Stimulated activated naive CD4-positive, alpha-beta T cell treated with Interleukin-2 at 50 U/mL for 16 hours (primary cell): ENCODE data around the gene NUTM2B.
"Not testable (repeated sequence)": the region's sequence is repeated elsewhere in the genome, so short reads cannot be mapped to it uniquely, and the experiment has no call there.

Source experiments
- DNase-seq: peaks from one replicate; lab custom pipeline; 2025; lab: John Stamatoyannopoulos, UW

The NUTM2B gene, protein sequence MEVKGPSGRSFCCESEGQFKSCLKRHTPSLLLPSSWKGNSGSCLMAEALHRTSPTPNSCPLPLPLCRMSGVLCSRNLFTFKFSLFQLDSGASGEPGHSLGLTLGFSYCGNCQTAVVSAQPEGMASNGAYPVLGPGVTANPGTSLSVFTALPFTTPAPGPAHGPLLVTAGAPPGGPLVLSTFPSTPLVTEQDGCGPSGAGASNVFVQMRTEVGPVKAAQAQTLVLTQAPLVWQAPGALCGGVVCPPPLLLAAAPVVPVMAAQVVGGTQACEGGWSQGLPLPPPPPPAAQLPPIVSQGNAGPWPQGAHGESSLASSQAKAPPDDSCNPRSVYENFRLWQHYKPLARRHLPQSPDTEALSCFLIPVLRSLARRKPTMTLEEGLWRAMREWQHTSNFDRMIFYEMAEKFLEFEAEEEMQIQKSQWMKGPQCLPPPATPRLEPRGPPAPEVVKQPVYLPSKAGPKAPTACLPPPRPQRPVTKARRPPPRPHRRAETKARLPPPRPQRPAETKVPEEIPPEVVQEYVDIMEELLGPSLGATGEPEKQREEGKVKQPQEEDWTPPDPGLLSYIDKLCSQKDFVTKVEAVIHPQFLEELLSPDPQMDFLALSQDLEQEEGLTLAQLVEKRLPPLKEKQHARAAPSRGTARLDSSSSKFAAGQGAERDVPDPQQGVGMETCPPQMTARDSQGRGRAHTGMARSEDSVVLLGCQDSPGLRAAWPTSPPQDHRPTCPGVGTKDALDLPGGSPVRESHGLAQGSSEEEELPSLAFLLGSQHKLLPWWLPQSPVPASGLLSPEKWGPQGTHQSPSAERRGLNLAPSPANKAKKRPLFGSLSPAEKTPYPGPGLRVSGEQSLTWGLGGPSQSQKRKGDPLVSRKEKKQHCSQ

DNA sequence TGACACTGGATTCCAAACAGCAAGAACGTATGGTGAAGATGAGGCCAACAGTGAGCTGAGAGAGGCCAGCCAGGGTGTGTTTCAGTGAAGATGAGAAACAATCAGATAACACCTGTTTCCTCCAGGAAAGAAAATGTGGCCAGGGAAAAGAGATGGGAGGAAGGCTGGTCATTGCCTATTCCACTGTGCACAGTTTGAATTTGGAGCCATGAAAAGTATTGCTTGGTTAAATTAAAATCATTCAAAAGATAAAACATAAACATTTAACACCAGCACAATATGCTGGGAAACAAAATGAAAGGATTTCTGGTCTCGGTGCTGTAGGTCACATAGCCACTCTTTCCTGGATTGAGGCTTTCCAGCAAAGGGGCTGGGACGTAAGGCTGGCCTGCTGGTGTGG lies at the start of gene NUTM2B:
NUTM2B (plus strand) TSS at position 301 of the 400 bp plus-strand sequence. CDS start 383 bp downstream, outside the sequence.
- not testable (repeated sequence) for DNase-seq

DNA sequence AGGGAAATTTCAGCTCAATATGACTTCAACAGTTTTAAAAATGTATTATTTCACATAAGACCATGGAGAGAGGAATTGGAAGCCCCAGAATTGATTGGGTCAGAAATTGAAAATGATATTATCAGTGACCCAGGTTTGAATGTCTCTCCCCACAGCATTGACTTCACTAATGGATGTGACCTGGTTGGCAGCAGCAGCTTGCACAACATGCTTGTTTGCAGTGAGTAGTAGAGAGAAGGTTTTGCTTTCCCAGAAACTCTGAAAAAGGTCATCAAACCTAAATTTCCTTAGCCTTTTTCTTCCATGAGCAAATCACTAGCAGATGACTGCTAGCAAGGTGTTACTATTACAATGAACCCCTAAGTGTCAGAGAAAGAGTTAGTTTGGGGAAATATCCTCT lies 39.7 kb upstream of the NUTM2B start:
- not testable (repeated sequence) for DNase-seq

DNA sequence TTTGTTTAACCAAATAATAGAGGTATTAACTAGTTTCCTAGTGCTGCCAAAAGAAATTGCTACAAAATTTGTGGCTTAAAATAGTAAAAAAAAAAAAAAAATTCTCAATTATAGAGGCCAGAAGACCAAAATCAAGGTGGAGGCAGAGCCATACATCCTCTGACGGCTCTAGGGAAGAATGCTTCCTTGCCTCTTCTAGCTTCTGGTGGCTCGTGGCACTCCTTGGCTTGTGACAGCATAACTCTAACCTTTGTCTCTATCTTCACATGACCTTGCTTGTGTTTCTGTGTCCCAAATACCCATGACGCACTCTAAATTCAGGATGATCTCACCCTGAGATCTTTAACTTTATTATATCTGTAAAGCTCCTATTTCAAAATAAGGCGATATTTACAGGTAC lies 38.3 kb upstream of the NUTM2B start:
- DNase-seq = not testable (repeated sequence)

DNA sequence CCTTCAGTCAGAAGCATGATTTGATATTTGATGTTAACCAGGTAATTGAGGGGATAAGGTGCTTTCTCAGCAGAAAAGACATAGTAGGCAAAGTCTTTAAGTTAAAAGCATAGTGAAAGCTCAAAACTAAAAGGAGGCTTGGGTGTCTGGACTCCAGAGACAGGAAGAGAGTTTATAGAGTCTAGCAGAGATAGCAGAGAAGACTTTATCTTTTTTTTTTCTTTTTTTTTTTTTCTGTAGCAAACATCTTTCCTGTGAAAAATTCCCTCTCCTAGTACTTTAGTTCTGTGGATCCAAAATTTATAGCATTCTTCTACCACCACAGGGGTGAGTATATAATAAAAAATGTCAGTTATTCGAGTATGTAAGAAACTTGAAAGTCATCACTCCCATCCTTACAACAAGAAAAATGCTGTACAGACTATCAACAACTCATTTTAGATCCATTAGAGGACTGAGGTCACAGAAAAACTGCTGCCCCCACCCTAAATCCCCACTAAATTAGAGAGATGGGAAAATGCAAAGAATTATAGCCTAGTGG lies 33.7 kb upstream of the NUTM2B start:
- DNase-seq = not testable (repeated sequence)

DNA sequence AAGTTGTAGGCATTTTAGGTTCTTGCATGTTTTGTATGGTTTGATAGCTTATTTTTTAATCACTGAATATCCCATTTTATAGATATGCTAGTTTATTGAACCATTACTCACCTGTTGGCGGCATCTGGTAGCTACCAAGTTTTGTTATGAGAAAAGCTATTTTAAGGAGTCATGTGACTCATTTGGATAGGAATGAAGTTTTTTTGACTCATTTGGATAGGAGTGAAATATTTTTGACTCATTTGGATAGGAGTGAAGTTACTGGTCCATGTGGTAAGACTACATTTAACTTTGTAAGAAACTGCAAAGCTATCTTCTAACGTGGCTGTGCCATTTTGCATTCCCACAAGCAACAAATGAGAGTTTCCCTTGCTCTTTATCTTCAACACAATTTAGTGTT lies 28.1 kb upstream of the NUTM2B start:
- DNase-seq = not testable (repeated sequence)

DNA sequence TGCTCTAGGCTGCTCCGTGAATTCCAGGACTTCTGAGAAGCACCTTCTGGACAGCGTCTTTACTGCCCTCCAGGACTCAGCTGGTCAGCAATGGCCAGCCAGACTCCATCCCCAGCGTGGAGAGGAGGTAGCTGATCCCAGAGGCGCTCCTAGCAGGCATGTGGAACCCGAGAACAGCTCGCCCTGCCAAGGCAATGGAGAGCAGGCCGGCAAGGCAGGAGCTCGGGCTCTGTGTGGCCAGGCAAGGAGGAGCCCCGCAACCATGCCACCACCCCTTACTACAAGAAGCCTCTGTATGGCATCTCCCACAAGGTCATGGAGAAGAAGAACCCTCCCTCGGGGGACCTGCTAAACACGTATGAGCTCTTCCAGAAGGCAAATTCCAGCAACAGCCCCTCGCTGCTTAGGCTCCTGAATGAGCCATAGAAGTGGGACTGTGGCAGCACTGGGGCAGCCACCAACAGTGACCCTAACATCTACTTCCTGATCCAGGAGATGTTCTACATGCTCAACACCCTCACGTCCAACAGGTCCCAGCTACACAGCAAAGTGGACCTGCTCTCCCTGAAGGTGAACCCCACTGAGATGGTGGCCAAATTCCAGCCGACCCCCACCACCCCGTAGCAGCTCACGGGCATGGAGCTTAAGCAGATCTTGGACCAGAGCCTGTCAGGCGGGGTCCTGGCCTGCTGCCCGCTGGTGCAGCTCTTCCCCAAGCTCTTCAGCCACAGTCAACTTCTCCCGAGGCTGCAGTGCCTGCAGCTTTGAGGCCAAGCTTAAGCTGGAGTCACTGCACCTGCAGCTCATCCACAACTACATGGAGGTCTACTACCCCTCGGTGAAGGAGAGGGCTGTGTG lies 19.8 kb upstream of the NUTM2B start:
- DNase-seq = not testable (repeated sequence)

DNA sequence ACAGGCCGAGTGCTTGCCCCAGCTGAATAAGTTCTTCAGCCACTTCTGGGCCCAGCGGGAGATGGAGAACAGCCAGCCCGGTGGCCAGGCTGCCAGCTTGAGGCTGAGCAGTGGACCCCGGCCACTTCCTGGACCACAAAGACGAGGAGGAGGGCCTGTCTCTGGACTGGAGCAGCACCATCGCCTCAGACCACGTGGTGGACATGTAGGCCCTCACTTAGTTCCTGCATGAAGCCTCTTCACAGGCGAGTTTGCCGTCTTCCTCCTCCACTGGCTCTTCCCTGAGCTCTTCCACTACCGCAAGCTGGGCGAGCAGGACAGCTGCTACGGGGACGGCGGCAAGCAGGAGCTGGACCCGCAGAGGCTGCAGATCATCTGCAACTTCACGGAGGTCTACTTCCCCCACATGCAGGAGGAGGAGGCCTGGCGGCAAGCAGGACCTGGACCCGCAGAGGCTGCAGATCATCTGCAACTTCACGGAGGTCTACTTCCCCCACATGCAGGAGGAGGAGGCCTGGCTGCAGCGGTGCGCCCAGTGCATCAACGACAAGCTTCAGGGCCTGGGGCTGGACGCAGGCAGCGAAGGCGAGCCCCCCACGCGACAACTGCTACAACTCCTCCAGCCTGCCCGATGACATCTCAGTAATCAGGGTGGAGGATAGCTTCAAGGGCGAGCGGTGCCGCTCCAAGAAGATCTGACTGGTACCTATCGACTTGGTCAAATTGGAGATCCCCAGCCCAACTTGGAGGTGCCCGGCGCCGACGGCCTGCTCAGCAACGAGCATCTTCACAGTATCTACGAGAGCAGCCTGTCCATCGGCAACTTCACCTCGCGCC lies 18.9 kb upstream of the NUTM2B start:
- not testable (repeated sequence) for DNase-seq

DNA sequence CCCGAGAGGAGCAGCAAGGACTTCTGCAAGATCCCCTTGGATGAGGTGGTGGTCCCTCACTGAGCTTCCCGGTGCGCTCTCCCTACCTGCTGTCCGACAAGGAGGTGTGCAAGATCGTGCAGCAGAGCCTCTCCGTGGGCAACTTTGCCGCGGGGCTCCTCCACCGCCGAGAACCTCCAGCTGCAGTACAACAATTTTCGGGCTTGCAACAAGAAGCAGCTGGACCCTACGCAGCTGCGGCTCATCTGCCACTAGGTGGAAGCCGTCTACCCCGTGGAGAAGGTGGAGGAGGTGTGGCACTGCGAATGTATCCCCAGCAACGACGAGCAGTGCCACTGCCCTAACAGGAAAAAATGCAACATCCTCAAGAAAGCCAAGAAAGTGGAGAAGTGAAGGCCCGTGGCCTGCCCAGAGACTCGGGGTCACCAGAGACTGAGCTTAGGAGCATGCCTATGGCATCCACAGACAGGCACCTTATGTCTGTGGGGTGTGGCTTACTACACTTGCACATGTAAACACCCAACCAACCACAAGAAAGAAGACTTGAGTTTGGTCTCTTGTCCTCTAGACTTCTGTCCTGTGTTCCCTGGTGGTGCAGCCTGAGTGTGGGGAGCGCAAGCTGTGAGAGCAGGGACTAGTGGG lies 17.9 kb upstream of the NUTM2B start:
- DNase-seq = peak; percentile 17

DNA sequence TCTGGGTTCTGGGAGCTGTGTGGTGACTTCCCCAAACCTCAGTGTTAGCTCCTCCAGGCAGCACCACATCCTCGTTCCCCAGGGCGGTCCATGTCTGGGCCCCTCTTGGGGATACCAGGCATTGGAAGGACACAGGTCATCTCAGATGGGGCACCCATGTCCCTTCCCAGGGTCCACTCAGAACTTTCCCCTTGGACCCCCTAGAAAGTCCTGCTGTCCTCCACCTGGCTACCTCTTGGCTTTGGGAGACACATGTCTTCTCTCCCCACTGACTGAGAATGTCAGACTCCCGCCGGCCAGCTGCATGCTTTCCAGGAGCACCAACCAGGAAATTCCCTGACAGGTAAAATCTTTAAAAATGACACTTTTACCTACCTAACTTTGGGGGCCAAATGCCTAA lies 16.4 kb upstream of the NUTM2B start:
- not testable (repeated sequence) for DNase-seq

DNA sequence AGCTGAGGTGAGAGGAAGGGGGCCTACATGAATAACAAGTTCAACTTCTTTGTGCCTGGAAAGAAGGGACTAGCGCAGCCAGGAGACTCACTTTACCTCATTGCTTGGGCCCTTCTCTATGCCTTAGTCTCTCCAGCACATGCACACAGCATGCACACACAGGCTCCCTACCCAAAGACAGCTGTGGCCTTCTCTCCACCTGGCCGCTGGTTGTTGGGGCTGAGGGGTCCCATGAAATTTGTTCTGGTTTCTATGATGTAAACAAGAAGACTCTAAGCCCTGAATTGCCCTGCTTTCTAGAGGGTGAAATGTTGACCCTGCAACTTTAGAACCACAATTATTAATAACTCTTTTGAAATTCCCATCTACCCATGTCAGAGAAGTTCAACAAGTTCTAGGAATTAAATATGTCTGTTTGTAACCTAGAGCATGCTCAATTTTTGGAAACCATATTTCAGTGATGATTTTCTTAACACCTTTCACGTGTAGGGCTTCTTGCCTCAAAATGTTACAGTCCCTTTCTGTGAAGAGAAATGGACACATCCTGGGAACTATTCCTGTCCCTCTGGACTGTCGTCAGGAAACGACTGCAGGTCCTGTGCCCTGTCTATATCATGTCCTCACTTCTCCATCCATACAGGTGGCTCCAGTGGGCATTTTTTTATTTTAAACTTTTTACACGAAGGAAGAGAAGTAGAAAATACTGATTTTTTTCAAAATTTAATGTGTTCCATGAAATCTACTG lies 15.4 kb upstream of the NUTM2B start:
- not testable (repeated sequence) for DNase-seq

DNA sequence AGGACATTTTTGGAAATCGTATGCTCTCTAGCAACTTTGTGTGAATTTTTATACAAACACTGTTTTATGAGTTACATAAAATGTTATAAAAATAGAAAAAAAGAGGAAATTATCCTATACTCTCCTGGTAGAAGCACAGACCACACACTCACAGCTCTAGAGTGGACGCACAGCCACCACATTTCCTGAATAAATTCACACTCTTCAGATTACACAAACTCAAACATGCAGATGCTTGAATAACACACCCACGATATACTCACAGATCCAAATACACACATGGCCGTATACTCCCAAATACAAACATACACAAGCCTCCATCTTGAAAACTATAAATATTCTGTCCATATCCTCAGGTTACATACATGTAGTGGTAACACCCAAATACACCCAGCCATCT lies 14.2 kb upstream of the NUTM2B start:
- not testable (repeated sequence) for DNase-seq

DNA sequence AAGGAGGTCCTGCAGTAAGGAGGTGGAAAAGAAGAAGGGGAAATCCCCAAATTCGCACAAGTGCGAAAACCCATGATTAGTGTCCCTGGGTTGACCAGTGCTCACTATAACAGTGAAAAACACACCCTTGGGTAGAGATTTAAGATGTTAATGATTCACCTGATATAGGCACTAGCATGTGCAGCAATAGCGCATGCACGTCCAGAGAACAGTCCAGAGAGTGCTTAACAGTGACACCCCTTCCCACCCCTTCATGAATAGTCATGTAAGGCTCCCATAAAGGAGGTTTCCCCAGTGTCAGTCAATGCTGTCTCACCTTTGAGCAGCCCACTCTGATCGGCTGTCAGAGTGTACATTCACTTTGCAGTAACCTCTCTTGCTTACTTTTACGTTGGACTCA lies 6.4 kb upstream of the NUTM2B start:
- not testable (repeated sequence) for DNase-seq

DNA sequence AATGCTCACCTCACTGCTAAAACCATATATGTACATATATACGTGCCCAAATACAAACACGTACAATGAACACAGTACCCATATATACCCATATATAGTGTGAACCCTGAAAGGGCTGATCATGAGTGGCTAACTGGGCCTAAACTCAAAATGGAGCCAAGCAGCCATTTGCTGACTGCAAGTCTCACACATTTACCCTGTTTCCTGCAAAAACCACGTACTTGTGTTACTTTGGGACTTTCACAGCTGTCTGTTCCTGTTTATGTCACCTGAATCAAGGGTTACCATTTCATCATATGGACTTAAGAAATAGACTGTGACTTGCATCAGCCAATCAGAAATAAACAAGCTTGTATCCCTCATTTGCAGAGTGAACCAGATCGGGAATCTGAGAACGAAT lies 5.9 kb upstream of the NUTM2B start:
- not testable (repeated sequence) for DNase-seq

DNA sequence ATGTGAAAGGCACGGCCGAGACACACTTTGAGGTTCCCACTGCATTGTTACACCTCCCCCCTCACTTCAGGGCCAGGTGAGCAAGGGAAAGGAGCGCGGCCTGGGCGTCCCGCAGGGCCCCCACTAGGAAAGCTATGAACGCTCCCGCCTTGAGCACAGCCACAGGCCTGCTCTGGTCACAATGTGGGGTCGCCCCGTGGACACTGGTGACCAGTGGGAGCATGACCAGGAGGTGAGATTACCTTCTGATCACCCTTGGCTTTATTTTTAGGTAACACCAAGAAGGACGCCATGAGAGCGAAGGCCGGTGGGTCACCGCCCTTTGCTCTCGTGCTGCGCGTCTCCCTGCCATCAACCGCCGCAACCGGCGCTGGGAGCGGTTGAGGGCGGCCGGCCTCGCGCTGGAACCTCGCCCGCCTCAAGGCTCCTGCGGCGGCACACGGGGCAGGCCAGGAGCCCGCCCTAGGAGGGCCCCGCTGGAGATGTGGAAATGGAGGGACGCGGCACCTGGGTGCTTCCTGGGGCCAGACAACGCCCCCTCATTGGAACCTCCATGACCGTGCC lies 2.6 kb upstream of the NUTM2B start:
- not testable (repeated sequence) for DNase-seq

DNA sequence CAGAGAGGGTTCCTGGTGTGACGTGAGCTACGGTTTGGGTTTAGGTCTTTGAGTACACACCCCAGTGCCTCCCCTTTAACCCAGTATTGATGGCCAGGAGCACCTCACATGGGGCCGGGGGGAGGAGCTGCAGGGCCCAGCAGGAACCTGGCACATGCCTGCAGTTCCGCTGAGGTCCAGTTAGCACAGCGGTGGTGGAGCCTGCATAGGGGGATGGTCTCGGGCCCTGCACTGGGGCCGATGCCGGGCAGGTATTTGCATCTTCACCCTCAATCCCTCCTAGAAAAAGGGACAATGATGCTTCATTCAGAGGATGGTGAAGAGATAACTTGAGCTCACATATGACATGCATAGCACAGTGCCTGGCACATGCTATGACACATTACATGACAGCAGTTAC lies 4.0 kb downstream of the NUTM2B start:
- not testable (repeated sequence) for DNase-seq

DNA sequence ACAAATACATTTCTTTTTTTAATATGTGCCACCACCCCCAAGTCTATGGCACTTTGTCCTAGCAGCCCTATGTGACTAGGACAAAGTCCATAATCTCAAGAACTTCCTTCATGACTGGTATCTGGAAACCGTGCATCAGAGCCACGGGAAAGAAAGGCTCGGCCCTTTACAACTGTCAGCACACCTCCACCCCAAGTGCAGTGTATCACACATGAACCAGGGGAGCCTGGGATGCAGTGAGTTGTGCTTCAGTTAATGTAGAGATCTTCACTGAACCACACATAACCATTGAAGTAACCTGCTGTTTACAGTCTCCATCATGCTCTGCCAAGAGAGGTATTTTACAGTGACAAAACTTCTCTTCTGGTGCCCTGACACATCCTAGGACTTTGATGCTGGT lies 11.9 kb downstream of the NUTM2B start:
- DNase-seq = not testable (repeated sequence)

DNA sequence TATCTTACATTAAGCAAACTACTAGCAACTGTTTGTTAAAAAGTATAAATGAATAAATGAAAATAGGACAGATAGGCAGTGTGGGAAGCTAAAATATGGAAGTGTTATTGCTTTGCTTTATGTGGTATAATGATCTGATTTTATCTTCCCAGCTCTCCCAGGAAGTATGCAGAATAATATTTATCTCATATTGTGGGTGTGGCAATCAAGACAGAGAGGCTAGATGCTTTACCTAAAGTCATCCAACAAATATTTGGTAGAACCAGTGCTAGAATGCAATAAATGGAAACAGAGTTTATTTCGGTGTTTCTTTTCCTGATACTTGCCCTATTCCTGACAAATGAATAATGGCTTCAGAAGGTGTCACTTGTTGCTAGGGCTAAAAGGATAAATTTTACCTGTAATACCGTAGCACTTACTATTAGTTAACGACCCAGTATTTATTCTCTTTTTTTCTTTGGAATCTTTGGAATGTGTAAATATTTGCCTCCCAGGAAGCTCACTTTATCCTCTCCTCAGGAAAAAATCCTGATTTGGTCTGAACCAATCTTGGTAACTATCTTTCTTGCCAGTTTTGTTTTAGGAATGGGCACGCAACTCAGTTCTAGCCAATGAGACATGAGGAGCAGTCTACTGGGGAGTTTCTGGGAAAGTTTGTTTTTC lies 14.0 kb downstream of the NUTM2B start:
- DNase-seq = not testable (repeated sequence)

DNA sequence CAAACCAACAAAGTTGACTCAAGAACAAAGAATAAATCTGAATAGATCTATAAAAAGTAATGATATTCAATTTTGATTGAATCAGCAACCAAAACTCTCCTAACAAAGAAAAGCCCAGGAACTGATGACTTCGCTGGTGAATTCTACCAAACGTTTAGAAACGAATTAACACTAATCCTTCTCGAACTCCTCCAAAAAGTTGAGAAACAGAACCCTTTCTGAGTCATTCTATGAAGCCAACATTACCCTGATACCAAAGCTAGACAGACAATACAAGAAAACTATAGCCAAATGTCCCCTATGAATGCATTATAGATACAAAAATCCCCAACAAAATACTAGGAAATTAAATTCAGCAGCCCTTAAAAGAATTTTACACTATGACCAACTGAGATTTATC lies 17.0 kb downstream of the NUTM2B start:
- DNase-seq = not testable (repeated sequence)
